IMR-90 (cell line): ENCODE measurements around the gene AMZ1.
"Not testable (repeated sequence)": the region's sequence is repeated elsewhere in the genome, so short reads cannot be mapped to it uniquely, and the experiment has no call there.

Experiments used
- CEBPB ChIP-seq: IDR thresholded peaks from 2 replicates; pipeline ENCODE4 v1.6.1; 2012; ENCODE audit warnings: low read depth, low read length, improper control_type of control experiment
- CHD1 ChIP-seq: IDR thresholded peaks from 2 replicates; pipeline ENCODE4 v1.6.1; 2012; ENCODE audit warnings: low read depth, low read length, improper control_type of control experiment
- CTCF ChIP-seq: conservative IDR thresholded peaks from 2 replicates; pipeline ENCODE4 v1.5.1; 2012; ENCODE audit warnings: mild to moderate bottlenecking, low read depth, low read length, improper control_type of control experiment

- not testable (repeated sequence) for TF ChIP-seq CHD1, CTCF, CEBPB
These were observed 39.2 kb downstream of the AMZ1 start for GRCh38 chr7:2727206-2727605.
